ENCODE measurements around the gene CCHCR1. TPM values are rescaled to one million over a fixed set of nuclear protein-coding genes. Genes with fewer than 3 reads are reported as not detected.
"Not testable (repeated sequence)": the region's sequence is repeated elsewhere in the genome, so short reads cannot be mapped to it uniquely, and the experiment has no call there.

CCHCR1 gene
- polyA plus RNA-seq, 3 donors, result 24.2 to 25.2 (median 25.1) TPM

DNA sequence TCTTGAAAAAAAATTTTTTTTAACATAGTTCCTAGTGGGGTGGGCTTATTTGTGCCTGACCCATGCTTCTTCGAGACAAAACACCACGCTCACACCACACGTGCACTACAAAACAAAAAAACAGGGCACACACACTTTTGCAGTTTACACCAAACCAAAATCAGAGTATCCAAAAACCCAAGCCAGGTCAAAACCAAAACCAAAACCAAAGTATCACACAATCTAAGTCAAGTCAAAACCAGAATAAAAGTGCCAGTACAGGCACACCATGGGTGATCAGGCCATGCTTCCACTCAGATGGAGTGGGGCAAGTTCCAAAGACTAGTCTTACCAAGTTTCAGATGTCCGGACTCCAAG lies 28.1 kb upstream of the CCHCR1 start:
- DNase-seq (ENCODE audit: low read depth in 3 of 3, low spot score in 2 of 3), result not testable (repeated sequence)

DNA sequence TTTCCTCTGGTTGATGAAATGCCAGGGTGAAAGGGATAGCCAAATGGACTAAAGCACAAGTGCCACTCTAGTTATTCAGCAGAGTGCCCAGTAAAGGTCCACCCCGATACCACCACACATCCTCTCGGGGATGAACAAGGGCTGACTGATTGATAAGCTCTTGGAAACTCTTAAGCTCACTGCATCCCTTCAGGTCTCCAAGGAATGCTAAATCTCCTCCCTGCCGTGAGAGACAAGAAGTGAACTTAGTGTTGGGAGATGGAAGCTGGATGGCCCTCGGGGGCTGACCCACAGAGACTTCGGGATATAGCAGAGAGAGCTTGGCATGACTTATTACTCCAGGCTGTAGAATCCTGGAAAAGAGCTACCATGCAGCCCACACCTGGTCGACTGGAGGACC lies 26.3 kb upstream of the CCHCR1 start:
- DNase-seq (ENCODE audit: low read depth in 3 of 3, low spot score in 2 of 3), result not testable (repeated sequence)

DNA sequence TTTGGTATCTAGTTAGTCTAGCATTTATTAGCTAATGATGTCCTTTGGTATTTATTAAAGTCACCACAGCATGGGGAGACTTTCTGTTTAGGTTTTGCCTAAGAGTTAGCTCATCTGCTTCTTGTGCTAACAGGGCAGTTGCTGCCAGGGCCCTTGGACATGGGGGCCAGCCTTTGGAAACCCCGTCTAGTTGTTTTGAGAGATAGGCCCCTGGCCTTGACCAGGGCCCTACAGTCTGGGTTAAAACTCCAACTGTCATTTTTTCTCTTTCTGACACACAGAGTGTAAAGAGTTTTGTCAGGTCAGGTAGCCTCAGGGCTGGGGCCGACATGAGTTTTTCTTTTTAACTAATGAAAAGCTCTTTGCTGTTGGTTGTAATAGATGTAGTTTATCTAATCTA lies 25.7 kb upstream of the CCHCR1 start:
- DNase-seq (ENCODE audit: low read depth in 3 of 3, low spot score in 2 of 3), result not testable (repeated sequence)

DNA sequence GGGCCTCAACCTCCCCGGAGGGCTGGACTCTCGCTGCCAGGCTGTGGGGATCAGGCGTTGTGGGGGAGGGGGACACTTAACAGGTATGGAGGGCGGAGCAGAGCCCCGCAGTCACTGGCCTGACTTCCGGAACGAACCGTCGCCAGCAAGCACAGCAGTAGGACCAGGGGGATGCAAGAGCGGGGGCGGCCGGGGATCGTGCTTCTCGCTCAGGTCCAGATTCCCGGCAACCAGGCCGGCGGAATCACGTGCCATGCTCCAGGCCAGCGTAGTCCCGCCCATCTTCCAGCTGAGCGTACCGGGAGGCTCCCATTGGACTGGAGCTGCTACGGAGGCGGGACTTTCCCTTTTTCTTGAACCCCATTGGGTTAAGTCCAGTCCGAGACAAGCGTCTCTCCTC lies 22.9 kb upstream of the CCHCR1 start:
- no peak for DNase-seq (ENCODE audit: low read depth in 3 of 3, low spot score in 2 of 3)

DNA sequence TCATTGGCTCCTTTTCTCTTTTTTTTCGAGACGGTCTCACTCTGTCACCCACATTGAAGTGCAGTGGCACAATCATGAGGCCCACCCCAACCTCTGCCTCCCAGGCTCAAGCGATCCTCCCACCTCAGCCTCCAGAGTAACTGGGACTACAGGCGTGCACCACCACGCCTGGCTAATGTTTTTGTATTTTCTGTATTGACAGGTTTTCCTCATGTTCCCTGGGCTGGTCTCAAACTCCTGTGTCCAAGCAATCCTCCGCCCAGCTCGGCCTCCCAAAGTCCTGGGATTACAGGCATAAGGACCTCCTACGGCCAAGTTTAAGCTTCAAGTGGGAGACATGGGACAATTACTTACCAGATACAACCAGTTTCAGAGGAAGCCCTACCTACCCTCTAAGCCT lies 22.3 kb upstream of the CCHCR1 start:
- DNase-seq (ENCODE audit: low read depth in 3 of 3, low spot score in 2 of 3), result no peak

DNA sequence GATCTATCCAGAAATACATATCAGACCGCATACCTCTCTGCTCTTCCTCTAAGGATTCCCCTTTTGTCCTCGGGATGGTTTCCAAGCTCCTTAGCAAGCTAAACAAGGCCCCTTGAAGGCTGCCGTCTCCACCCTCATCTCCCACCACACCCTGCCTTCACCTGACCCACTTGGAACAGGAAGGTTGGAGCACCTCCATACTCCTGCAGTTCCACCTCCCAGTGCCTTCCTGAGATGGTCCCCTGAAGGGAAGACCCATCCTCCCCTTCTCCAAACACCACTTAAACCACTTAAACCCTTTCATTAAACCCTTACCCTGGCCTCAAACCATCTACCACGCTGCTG lies 21.4 kb upstream of the CCHCR1 start:
- no peak for DNase-seq (ENCODE audit: low read depth in 3 of 3, low spot score in 2 of 3)

DNA sequence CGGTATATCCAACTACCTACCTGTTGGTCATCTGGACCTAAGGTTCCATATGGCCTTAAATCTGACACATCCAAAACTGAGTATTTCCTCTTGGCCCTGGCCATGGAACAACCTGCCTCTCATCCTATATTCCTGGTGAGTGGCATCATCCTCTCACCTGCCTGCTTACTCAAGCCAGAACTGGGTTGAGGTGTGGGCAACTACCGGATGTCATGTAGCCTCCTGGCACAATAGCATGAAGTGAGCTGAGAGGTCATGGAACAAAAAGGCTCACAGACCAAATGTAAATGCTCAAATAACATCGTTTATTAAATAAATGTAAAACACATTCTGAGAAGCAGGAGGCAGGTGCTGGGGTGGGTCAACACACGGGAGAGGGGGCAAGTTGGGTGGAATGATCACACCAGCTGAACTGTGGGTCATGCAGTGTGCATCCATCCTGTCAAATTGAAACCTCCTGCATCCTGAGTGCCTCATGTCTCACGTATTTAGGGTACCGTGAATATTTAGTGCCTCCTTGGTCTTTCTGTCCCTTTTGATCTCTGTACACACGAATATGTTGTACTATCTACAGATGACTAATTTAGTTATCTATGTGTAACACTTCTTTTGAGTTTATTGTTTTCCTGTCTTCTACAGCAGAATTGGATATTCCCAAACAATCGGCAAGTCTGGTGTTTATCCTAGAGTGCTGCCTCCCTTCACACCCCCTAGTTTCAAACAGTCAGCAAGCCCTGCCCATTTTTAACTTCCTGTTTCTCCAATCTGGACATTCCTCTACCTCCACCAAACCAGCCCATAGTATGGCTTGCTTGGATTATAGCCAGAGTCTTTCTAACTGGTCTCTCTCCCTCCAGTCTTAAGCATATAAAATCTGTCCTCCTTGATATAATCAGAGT lies 20.8 kb upstream of the CCHCR1 start:
- no peak for DNase-seq (ENCODE audit: low read depth in 3 of 3, low spot score in 2 of 3)

DNA sequence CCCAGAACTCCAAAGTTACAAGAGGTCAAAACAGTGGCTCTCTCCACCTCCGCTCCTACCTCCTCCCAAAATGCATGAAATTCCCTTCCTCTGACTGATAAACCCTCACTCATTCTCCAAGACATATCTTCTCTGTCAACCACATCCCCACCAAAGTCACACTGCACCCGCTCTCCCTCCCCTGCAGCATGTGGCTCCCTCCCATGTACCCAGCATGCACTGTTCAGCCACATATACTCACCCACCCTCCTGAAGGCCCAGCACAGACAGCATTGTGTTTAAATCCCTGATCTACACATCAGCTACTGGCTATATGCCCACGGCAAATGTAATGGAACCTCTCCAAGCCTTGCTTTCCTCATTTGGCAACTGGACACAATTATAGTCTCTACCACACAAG lies 18.4 kb upstream of the CCHCR1 start:
- DNase-seq (ENCODE audit: low read depth in 3 of 3, low spot score in 2 of 3), result no peak

DNA sequence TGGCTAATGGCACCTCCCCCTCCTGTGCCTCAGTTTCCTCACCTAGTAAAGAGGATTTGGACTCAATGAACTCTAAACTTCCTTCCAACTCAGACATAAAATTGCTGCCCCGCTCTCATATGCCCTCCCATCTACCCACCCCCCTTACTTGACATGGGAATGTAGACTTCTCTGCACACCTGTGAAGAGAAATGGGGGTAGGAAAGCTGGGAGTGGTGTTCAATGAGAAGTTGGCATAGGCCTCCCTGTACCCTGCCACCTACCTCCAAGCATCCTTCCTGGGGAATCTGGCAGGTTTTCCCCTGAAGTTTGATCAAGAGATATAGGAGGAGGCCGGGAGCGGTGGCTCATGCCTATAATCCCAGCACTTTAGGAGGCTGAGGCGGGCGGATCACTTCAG lies 16.8 kb upstream of the CCHCR1 start:
- no peak for DNase-seq (ENCODE audit: low read depth in 3 of 3, low spot score in 2 of 3)

DNA sequence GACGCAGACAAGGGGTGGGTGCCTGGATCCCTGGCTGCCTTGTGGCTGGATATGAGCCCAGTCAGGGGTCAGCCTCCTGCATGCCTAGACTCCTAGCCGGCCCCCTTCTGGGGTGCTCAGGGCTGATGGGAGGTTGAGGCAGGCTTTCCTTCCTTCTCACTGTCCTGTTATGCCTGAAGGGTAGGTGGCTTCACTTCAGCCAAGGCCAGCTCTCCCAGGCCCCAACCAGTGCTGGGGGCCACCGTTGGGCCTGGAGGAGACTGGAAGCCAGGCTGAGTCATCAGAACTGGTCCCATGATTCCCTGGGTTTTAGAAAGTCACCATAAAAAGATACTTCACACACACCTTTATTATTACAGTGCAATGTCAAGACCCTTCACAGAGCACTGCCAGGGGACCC lies 15.8 kb upstream of the CCHCR1 start:
- DNase-seq (ENCODE audit: low read depth in 3 of 3, low spot score in 2 of 3), result no peak

DNA sequence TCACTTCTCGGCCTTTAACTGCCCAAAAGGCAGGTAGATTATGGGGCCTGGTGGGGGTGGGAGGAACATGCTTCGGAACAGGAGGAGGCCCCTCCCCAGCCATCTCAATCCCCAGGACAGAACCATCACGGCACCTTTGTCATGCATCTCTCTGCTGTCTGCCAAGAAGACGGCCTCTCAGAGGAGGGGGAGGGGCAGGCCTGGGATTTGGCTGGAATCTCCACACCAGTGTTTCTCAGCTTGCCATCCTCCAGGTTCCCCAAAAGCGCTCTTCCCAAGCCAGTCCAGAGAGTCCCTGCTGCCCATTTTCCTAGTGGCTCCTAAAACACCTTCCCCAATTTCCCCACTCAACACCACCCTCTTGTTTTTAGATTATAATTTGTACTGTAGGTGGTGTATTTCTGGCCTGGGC lies 15.4 kb upstream of the CCHCR1 start:
- no peak for DNase-seq (ENCODE audit: low read depth in 3 of 3, low spot score in 2 of 3)

DNA sequence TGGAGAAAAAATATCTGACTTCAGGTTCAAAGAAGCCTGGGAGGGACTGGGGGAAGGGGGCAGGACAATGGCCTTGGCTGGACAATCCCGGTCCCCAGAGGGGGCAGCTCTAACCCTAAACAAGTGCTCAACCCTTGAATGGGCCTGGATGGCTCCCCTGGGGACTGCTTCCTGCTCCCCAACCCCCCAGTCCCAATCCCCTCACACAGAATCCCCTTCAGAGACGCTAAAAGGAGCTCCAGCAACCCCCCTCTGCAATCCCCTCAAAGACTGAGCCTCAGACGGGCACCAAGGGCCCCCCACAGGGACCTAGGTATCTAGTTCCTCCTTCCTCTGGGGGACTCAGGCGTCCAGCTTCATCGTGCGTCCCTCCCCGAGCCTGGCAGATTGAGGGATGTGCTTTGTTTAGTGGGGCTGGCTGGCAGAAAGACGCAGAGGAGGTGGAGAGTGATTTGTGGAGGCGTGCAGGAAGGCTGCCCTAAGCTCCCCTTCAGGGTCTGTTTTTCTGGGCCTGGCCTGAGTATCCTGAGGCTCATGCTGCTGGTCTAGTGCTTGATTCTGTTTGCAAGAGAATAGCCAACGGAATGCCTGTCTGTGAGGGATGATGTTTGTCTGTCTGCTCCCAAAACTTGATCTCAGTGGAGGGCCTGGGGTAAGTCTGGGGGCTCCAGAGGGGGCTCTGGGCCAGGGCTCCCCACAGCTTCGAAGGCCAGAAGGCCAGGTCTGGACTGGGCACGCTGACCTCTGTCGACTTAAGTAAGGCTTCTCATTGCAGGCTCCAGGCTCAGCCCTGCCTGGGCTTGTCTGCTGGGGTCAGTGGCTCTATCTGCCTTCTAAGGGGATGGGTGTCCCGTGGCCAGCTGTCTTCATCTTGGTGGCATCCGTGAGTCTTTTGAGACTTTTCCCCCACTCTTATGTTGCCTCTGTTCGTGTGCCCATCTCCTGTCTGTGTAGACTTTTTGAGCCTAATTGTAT lies 14.6 kb upstream of the CCHCR1 start:
- no peak for DNase-seq (ENCODE audit: low read depth in 3 of 3, low spot score in 2 of 3)

DNA sequence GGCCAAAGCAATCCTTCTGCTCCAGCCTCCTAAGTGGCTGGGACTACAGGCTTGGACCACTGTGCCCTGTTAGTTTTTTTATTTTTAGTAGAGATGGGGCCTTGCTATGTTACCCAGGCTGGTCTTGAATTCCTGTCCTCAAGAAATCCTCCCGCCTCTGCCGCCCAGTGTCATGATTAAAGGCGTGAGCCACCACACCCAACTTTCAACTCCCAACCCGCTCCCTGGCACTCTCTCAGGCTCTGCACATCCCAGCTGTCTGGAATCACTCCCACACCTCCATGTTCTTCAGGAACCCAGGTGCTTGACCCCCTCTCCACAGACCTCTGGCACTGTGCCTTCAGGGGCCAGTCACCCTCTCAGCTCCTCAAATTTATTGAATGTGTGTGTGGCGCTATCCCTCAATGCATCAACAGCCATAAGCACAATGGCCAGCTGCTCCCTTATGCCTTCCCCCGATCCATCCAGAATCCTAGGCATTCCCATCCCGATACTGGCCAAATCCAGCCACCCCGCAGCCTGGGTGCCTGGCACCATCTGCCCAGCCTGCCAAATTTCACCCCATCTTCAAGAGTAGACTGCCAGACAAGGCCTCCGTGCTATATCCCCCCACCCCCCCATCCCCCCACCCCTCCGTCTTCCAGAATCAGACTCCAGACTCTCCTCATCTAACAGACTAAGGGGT lies 13.5 kb upstream of the CCHCR1 start:
- no peak for DNase-seq (ENCODE audit: low read depth in 3 of 3, low spot score in 2 of 3)

DNA sequence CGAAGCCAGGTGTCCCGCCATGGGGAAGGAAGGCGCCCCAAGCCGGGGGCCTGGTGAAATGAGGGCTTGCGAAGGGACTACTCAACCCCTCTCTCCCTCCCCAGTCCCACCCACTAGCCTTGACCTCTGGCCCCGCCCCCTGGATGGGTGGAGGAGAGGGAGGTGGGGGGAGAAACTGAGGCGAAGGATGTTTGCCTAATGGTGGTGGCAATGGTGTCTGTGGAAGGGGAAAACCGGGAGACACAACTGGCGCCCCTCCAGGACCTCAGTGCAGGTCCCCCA lies 12.9 kb upstream of the CCHCR1 start, which contains the start of gene POU5F1:
POU5F1 (minus strand) TSS at position 83 of the 282 bp plus-strand sequence; CDS start at position 21, 62 bp downstream.
- no peak for DNase-seq (ENCODE audit: low read depth in 3 of 3, low spot score in 2 of 3)

DNA sequence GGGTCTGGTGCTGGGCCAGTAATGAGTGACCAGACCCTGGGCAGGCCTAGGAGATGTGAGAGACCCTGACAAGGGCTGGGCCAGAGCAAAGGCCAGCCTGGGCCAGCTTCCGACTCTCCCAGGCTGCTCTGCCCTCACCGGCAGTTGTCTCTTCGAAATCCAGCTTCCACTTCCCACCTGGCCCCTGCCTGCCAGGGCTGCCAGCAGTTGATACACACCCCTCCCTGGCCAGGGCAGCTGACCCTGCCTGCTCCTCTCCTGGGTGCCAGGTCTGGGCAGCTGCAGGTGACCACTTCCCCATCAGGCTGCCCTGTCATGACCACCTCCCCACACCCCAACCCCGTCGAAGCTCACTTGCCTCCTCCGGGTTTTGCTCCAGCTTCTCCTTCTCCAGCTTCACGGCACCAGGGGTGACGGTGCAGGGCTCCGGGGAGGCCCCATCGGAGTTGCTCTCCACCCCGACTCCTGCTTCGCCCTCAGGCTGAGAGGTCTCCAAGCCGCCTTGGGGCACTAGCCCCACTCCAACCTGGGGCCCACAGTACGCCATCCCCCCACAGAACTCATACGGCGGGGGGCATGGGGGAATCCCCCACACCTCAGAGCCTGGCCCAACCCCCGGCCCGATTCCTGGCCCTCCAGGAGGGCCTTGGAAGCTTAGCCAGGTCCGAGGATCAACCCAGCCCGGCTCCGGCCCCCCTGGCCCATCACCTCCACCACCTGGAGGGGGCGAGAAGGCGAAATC lies 12.4 kb upstream of the CCHCR1 start:
- DNase-seq (ENCODE audit: low read depth in 3 of 3, low spot score in 2 of 3), result not testable (repeated sequence)

DNA sequence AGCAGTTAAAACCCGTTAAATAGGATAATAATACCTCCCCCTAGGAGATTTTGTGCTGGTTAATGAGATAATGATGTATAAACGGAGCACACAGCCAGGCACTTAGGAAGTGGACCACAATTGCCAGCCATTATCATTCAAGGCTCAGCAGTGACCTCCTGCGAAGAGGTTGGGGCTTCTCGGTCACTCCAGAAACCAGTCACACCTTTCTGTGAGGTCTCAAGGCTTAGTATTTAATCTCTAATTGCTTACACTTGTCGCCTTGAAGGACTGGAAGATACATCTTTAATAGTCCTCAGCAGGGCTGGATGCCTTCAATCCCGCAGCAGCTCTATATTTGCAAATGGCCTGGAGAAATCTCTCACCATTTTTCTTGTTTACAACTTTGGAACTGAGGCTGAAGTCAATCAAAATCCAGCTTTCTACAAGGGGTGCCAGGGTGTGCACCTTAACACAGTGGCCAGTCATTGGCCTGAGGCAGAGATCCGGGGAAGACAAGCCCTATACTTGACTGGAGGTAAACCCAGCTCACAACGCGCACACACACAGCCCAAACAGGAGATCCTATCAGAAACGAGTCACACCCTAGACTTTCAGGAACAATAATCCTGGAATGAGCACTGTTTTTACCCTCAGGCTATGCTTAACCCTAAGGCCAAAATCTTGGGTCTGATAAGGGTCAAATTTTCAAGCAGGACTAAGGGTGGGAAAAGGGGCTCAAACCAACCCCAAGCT lies 11.7 kb upstream of the CCHCR1 start:
- DNase-seq (ENCODE audit: low read depth in 3 of 3, low spot score in 2 of 3), result no peak

DNA sequence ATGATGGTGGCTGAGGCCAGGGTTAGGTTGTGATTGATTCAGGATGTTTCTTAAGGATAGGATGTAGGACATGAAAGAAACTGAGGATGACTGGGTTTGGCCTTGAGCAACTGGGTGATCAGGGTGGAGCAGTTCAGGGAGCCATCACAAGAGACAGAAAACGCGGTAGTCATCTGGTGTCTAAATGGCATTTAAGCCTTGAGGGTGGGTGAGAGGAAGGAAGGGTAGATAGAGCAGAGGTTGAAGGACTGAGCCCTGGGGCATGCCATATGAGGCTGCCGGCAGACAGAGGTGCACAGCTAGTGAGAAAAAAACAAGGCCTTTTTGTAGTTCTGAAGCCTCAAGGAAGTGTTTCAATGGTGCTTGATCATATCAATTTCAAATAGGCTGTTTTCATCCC lies 11.0 kb upstream of the CCHCR1 start:
- no peak for DNase-seq (ENCODE audit: low read depth in 3 of 3, low spot score in 2 of 3)

DNA sequence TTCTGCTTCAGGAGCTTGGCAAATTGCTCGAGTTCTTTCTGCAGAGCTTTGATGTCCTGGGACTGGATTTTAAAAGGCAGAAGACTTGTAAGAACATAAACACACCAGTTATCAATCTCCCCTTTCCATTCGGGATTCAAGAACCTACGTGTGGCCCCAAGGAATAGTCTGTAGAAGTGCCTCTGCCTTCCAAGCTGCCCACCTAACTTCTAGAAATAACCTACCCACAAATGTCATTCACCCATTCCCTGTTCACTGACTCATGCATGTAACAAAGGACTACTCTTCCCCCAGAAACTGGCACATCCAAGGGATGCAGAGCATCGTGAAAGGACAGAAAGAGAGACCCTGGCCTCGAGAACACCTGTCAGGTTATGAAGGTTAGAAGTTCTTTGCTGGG lies 8.4 kb upstream of the CCHCR1 start:
- DNase-seq (ENCODE audit: low read depth in 3 of 3, low spot score in 2 of 3), result no peak

DNA sequence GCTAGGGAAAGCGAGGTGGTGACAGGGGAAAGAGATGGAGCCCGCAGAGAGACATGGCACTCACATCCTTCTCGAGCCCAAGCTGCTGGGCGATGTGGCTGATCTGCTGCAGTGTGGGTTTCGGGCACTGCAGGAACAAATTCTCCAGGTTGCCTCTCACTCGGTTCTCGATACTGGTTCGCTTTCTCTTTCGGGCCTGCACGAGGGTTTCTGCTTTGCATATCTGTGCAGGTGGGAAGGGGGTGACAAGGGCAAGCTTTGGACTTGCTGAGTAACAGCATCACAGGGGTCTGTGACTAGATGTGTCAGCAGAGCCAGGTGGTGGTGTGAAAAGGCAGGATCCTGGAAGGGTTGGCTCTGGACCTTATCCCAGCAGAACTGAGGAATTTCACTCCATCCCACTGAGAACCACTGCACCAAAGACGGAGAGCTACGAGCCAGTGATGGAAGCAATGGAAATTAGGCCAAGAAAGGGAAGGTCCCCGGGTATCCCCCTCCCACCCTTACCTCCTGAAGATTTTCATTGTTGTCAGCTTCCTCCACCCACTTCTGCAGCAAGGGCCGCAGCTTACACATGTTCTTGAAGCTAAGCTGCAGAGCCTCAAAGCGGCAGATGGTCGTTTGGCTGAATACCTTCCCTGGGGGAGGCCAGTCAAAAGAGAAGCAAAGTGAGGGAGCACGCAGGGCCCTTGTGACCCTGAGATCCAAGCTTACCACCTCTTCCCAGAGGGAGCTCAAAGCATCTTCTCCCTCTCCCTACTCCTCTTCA lies 7.6 kb upstream of the CCHCR1 start:
- DNase-seq (ENCODE audit: low read depth in 3 of 3, low spot score in 2 of 3), result not testable (repeated sequence)
